HG03175 (cell line): ENCODE measurements around the gene ARF1.

Source experiments
- ATAC-seq: cut with Tn5 transposase; IDR thresholded peaks from one replicate; pipeline ENCODE4 v1.9.1; 2021; ENCODE audit warnings: mild to moderate bottlenecking, moderate library complexity; ENCODE audit not compliant: unreplicated experiment

Gene ARF1

GRCh38 chr1:228082214-228082917 lies at the start of gene ARF1:
ARF1 (plus strand) TSS chr1:228082708; CDS start chr1:228097115, 14,407 bp downstream.
- ATAC-seq, result peak; percentile 77

- ATAC-seq, result no peak
These were observed 49.1 kb upstream of the ARF1 start for GRCh38 chr1:228033376-228033775.

- no peak for ATAC-seq
These were observed 47.3 kb upstream of the ARF1 start for GRCh38 chr1:228034954-228035837.

GRCh38 chr1:228035844-228036243 lies 46.7 kb upstream of the ARF1 start:
- no peak for ATAC-seq

- no peak for ATAC-seq
These were observed 45.7 kb upstream of the ARF1 start for GRCh38 chr1:228036701-228037231.

- ATAC-seq, result peak; percentile 81
These were observed 44.8 kb upstream of the ARF1 start for GRCh38 chr1:228037401-228038386.

GRCh38 chr1:228038387-228039005 lies 44.0 kb upstream of the ARF1 start:
- ATAC-seq, result no peak

GRCh38 chr1:228039006-228039903 lies 43.3 kb upstream of the ARF1 start:
- no peak for ATAC-seq

GRCh38 chr1:228039986-228040385 lies 42.5 kb upstream of the ARF1 start:
- no peak for ATAC-seq

- no peak for ATAC-seq
These were observed 41.2 kb upstream of the ARF1 start for GRCh38 chr1:228041316-228041715.

GRCh38 chr1:228042508-228042907 lies 40.0 kb upstream of the ARF1 start:
- no peak for ATAC-seq

GRCh38 chr1:228043281-228043848 lies 39.1 kb upstream of the ARF1 start:
- ATAC-seq, result no peak

- ATAC-seq, result no peak
These were observed 37.5 kb upstream of the ARF1 start for GRCh38 chr1:228044961-228045360.

GRCh38 chr1:228045405-228045804 lies 37.1 kb upstream of the ARF1 start:
- ATAC-seq, result no peak

GRCh38 chr1:228045871-228046270 lies 36.6 kb upstream of the ARF1 start:
- ATAC-seq, result no peak

- ATAC-seq, result no peak
These were observed 35.9 kb upstream of the ARF1 start for GRCh38 chr1:228046421-228047182.

GRCh38 chr1:228047183-228047466 lies 35.4 kb upstream of the ARF1 start:
- ATAC-seq, result no peak

- ATAC-seq, result no peak
These were observed 34.4 kb upstream of the ARF1 start for GRCh38 chr1:228048120-228048519.
